Gastrocnemius medialis (tissue), 4 donors: ENCODE results near the gene MCUB.

ENCODE experiments used
- CTCF ChIP-seq, 5 experiments: fragments of 450-650 bp in 3 of 5; fragments of 200-600 bp in 2 of 5; sonication (generic) in 2 of 5; IDR thresholded peaks in 4 of 5; conservative IDR thresholded peaks in 1 of 5; 1 replicate in 4 of 5; 2 replicates in 1 of 5; pipeline ENCODE4 v1.5.1; 2016 to 2019; ENCODE audit warnings: antibody characterized with exemption in 5 of 5, mild to moderate bottlenecking in 3 of 5, moderate library complexity in 3 of 5
- POLR2A ChIP-seq, 2 donors: fragments of 450-650 bp; IDR thresholded peaks; one replicate each; pipeline ENCODE4 v1.6.1; 2017; ENCODE audit warnings: antibody characterized with exemption in 2 of 2, mild to moderate bottlenecking in 2 of 2, moderate library complexity in 2 of 2

DNA sequence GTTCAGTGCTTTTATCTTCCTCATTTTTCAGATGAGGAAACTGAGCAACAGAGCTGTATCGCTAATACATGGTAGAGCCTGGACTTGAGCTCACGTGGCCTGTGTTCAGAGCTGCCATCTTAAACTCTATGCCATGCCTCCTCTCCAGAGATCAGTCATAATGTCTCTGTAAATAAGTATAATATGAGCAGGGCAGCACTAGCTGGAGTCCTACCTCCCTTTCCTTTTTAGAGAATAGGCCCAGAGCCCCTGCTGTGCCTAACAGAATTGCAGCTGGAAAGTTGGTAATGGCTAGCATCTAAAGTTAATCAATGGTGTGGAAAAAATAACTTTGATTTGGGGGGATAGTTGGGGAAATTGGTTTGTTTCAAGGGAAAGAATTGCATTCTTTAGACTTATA lies 122.8 kb downstream of the MCUB start:
- TF ChIP-seq CTCF (IDR thresholded peaks at IDR 0.05 in 4 of 5, conservative IDR thresholded peaks at IDR 0.05 in 1 of 5) (no peak), POLR2A (IDR thresholded peaks at IDR 0.05) (no peak)
